Adrenal gland (tissue), 5 donors: Measurements from ENCODE around the gene LENG9.

Experiments used
- CTCF ChIP-seq, 6 experiments: fragments of 450-650 bp in 4 of 6; fragments of 200-600 bp in 2 of 6; sonication (generic) in 1 of 6; IDR thresholded peaks; 1 replicate in 5 of 6; 2 replicates in 1 of 6; pipeline versions ENCODE4 v1.5.1 to v1.8.0; 2016 to 2021; ENCODE audit warnings: antibody characterized with exemption in 6 of 6, mild to moderate bottlenecking in 2 of 6, moderate library complexity in 1 of 6
- POLR2A ChIP-seq, 2 donors: fragments of 450-650 bp; IDR thresholded peaks; one replicate each; pipeline ENCODE4 v1.6.1; 2017; ENCODE audit warnings: antibody characterized with exemption in 2 of 2, mild to moderate bottlenecking in 2 of 2, moderate library complexity in 1 of 2
- donor health status: DM: no; HTN: no; CAD: no.

- TF ChIP-seq POLR2A (IDR thresholded peaks at IDR 0.05) = no peak
- TF ChIP-seq CTCF (IDR thresholded peaks at IDR 0.05) = no peak
Measured at GRCh38 chr19:54464044-54464629, 559 bp upstream of the LENG9 start.
